Stomach smooth muscle (tissue), 2 donors: Measurements from ENCODE around the gene RRAS.

Experiments used
- H3K27ac ChIP-seq: one replicate; pipeline ENCODE4 v1.7.0; 2013; ENCODE audit warnings: mild to moderate bottlenecking, low read length, inconsistent platforms
- H3K27me3 ChIP-seq, 2 donors: one replicate each; pipeline ENCODE4 v1.7.0; 2013; ENCODE audit warnings: low read length in 2 of 2; ENCODE audit not compliant: insufficient read depth in 2 of 2, control insufficient read depth in 1 of 2
- H3K36me3 ChIP-seq, 2 donors: one replicate each; pipeline ENCODE4 v1.7.0; 2013; ENCODE audit warnings: low read length in 2 of 2; ENCODE audit not compliant: control insufficient read depth in 2 of 2, insufficient read depth in 2 of 2
- H3K4me1 ChIP-seq: one replicate; pipeline ENCODE4 v1.7.0; 2013; ENCODE audit warnings: low read length; ENCODE audit not compliant: control insufficient read depth, insufficient read depth
- H3K4me3 ChIP-seq, 2 donors: one replicate each; pipeline ENCODE4 v1.7.0; 2013; ENCODE audit warnings: low read length in 2 of 2
- H3K9ac ChIP-seq, 2 donors: one replicate each; pipeline ENCODE4 v1.7.0; 2013; ENCODE audit warnings: low read length in 2 of 2, mild to moderate bottlenecking in 1 of 2
- H3K9me3 ChIP-seq, 2 donors: one replicate each; pipeline ENCODE4 v1.7.0; 2013; ENCODE audit warnings: low read length in 2 of 2; ENCODE audit not compliant: control insufficient read depth in 2 of 2
- donor health status: healthy.
- donor health status: Pancreatic carcinoma.

Gene RRAS

GRCh38 chr19:49676136-49676783, 36.3 kb upstream of the RRAS start:
- Histone ChIP-seq H3K4me1 (peaks cover 40% of the 10 kb centered on the region), H3K9ac (peak overlapping the region; percentile 86 to 97), H3K36me3 (peaks cover 0 to 3% of the 10 kb centered on the region in 2 donors), H3K27ac (peak overlapping the region; percentile 96), H3K27me3 (no peaks in the 10 kb centered on the region), H3K9me3 (no peaks in the 10 kb centered on the region), H3K4me3 (peak overlapping the region; percentile 67 to 78)

DNA sequence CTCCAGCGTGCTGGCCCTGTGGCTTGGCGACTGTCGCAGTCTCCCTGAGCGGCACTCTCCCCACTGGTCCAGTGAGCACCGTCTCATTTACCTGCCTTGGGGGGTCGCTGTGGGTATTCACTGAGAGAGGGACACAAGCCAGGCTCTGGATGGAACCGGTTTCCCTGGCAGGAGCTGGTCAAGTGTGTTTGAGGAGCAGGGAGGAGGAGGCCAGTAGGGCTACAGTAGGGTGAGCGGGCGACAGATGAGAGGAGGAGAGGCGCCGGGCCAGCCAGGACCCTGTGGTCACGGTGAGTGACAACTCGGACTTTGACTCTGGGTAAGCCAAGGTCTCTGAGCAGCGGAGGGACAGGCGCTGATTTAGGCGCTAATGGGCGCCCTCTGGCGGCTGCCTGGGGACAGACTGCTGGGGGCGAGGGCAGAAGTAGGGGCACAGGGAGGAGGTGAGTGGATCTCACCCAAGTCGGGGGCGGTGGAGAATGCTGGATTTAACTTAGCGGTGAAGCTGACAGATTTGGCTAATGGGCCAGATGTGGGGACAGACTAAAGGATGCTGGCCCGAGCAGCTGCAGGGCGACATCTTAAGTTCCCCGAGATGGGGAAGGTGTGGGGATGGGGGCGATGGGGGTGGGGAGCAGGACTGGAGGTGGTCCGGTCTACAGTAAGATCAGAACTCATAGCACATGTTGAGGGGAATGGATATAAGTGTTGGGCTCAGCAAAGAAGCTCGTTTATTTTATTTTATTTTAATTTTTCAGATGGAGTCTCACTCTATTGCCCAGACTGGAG, 32.4 kb upstream of the RRAS start:
- Histone ChIP-seq H3K4me3 (peak overlapping the region in 1 of 2 donors; percentile 47), H3K27ac (peak overlapping the region; percentile 37), H3K4me1 (peaks cover 10% of the 10 kb centered on the region), H3K27me3 (no peaks in the 10 kb centered on the region), H3K9ac (peak overlapping the region; percentile 2 to 21), H3K36me3 (peaks cover 0 to 8% of the 10 kb centered on the region in 2 donors), H3K9me3 (no peaks in the 10 kb centered on the region)

DNA sequence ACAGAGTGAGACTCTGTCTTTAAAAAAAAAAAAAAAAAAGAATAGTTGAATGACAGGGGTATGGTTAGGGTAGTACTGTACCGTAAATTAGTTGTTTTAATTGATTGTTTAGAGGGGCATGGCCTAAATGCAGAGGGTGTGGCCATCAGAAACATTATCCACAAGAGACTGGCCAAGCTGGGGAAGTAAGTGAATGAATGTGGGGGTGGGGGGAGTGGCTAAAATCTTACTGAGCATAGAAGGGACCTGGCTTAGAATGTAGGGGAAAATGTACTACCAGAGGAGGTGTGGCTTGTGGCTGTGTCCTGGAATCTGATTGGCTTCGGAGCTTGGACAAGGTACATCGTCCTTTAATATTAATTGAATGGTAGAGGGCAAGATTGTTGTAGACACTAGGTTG, 29.6 kb upstream of the RRAS start:
- no peak overlapping the region for H3K27ac ChIP-seq
- H3K4me1 ChIP-seq: peaks cover 24% of the 10 kb centered on the region
- no peak overlapping the region for H3K4me3 ChIP-seq

GRCh38 chr19:49667473-49667872, 27.5 kb upstream of the RRAS start:
- Histone ChIP-seq H3K27ac (no peak overlapping the region), H3K4me1 (peaks cover 30% of the 10 kb centered on the region), H3K9me3 (no peaks in the 10 kb centered on the region), H3K9ac (no peak overlapping the region), H3K4me3 (no peak overlapping the region), H3K27me3 (no peaks in the 10 kb centered on the region), H3K36me3 (peaks cover 4 to 10% of the 10 kb centered on the region in 2 donors)

More for the DNA sequence above, 29.6 kb upstream of the RRAS start:
- Histone ChIP-seq H3K9me3 (no peaks in the 10 kb centered on the region), H3K36me3 (peaks cover 0 to 8% of the 10 kb centered on the region in 2 donors), H3K27me3 (no peaks in the 10 kb centered on the region), H3K9ac (no peak overlapping the region)

DNA sequence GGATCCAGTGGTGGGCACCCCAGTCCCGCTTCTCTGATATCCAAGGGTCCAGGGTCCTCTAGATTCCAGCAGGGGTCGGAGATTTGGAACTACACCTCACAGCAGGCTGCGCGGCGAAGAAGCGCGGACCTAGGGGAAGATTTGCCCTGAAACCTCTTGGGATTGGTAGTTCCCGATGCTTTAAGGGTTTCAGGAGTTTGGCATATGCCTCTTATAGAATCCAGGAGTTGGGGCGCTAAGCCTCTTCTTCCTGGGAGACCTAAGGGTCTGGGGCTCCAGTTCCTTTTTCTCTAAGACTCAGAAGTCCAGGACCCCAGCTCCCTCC, 26.1 kb upstream of the RRAS start:
- Histone ChIP-seq H3K27ac (peak overlapping the region; percentile 75), H3K9ac (peak overlapping the region; percentile 83 to 88), H3K27me3 (no peaks in the 10 kb centered on the region), H3K4me1 (peaks cover 23% of the 10 kb centered on the region), H3K36me3 (peaks cover 12 to 16% of the 10 kb centered on the region in 2 donors), H3K4me3 (peak overlapping the region; percentile 85 to 92), H3K9me3 (no peaks in the 10 kb centered on the region)

- H3K4me1 ChIP-seq: peaks cover 23% of the 10 kb centered on the region
- H3K9ac ChIP-seq: peak within 1 kb of the TSS; percentile 84 to 88
- peak within 1 kb of the TSS; percentile 85 to 92 for H3K4me3 ChIP-seq
- H3K27me3 ChIP-seq: no peaks in the 10 kb centered on the region
- H3K9me3 ChIP-seq: no peaks in the 10 kb centered on the region
- H3K36me3 ChIP-seq: peaks cover 12 to 18% of the 10 kb centered on the region in 2 donors
- H3K27ac ChIP-seq: peak within 1 kb of the TSS; percentile 77
Measured at GRCh38 chr19:49665351-49666119, 25.6 kb upstream of the RRAS start, which contains the start of the genes BCL2L12 and IRF3. Gene BCL2L12, plus strand, starts transcription at chr19:49665933. Its CDS starts 760 bp downstream, at chr19:49666693. Gene IRF3, minus strand, starts transcription at chr19:49665857. Its CDS starts 1,019 bp downstream, at chr19:49664838.

GRCh38 chr19:49665036-49665350, 25.1 kb upstream of the RRAS start:
- peak overlapping the region; percentile 77 for H3K27ac ChIP-seq
- peak overlapping the region; percentile 85 to 92 for H3K4me3 ChIP-seq
- H3K9ac ChIP-seq: peak overlapping the region; percentile 84 to 88
- no peaks in the 10 kb centered on the region for H3K27me3 ChIP-seq
- no peaks in the 10 kb centered on the region for H3K9me3 ChIP-seq
- H3K4me1 ChIP-seq: peaks cover 23% of the 10 kb centered on the region
- peaks cover 16 to 18% of the 10 kb centered on the region in 2 donors for H3K36me3 ChIP-seq

DNA sequence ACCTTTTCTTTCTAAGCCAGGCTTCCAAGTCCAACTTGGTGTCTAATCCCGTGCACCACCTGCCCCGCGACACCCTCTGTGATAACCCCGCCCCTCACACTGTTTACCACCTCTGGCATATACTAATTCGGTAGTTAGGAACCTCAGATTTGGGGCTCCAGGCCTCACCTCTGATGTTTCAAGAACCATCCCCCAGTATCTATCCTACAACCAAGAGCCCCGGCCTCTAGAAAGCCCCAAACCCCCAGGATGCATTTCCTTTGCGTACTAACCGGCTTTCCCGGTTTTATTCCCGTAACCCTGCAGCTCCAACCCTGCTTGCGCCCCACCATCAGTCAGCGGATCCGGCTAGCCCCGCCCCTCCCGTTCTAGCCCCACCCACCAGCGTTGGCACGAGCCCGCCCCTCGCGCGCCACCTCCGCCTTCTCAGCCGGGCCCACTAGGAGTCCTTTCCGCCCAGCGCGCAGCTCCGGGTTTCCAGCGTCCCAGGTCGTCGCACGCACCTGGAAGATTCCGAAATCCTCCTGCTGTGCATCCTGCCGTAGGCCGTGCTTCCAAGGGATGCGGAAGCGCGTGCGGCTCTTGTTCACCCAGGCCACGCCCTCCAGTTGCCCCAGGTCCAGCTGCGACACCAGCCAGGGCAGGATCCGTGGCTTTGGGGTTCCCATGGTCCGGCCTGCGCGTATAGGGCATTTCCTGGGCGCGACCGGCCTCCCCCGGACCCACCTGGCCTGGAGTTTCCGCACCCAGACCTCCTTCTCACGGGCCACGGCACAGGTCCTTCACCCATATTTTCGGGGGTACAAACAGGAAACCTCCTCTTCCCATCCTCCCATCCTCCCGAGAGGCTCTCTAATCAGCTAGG, 24.5 kb upstream of the RRAS start:
- peaks cover 18 to 24% of the 10 kb centered on the region in 2 donors for H3K36me3 ChIP-seq
- no peaks in the 10 kb centered on the region for H3K27me3 ChIP-seq
- no peaks in the 10 kb centered on the region for H3K9me3 ChIP-seq
- H3K27ac ChIP-seq: peak overlapping the region; percentile 77
- peak overlapping the region; percentile 85 to 92 for H3K4me3 ChIP-seq
- H3K9ac ChIP-seq: peak overlapping the region; percentile 84 to 88
- peaks cover 23% of the 10 kb centered on the region for H3K4me1 ChIP-seq

DNA sequence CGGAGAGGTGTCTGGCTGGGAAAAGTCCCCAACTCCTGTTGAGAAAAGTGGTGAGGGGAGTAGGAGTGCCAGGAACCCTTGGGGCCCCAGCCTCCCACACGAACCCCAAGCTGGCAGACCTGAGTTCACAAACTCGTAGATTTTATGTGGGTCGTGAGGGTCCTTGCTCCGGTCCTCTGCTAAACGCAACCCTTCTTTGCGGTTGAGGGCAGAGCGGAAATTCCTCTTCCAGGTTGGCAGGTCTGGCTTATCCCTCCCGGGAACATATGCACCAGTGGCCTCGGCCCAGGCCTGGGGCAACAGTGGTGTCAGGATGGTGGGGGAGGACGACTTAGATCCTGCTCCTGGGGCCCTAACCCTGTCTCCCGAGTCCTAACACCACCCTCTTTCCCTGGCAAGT, 23.3 kb upstream of the RRAS start:
- Histone ChIP-seq H3K27me3 (no peaks in the 10 kb centered on the region), H3K27ac (no peak overlapping the region), H3K9ac (no peak overlapping the region), H3K9me3 (no peaks in the 10 kb centered on the region), H3K4me3 (no peak overlapping the region), H3K4me1 (peaks cover 23% of the 10 kb centered on the region), H3K36me3 (peaks cover 22 to 29% of the 10 kb centered on the region in 2 donors)

GRCh38 chr19:49662011-49662410, 22.1 kb upstream of the RRAS start:
- Histone ChIP-seq H3K9ac (no peak overlapping the region), H3K4me3 (no peak overlapping the region), H3K36me3 (peaks cover 31 to 38% of the 10 kb centered on the region in 2 donors), H3K27ac (no peak overlapping the region), H3K4me1 (peaks cover 23% of the 10 kb centered on the region), H3K27me3 (no peaks in the 10 kb centered on the region), H3K9me3 (no peaks in the 10 kb centered on the region)
